HL-60 (cell line): ENCODE results near the gene AQP12B.

ENCODE experiments used
- CTCF ChIP-seq: IDR thresholded peaks from one replicate; pipeline ENCODE4 v1.5.1; 2011; ENCODE audit warnings: low read length, control low read depth, inconsistent platforms; ENCODE audit not compliant: insufficient read depth
- GABPA ChIP-seq: IDR thresholded peaks from 2 replicates; pipeline ENCODE4 v1.6.1; 2012; ENCODE audit warnings: low read depth
- POLR2AphosphoS5 ChIP-seq: IDR thresholded peaks from 2 replicates; pipeline ENCODE4 v1.6.1; 2012; ENCODE audit warnings: low read depth
- REST ChIP-seq: IDR thresholded peaks from 2 replicates; pipeline ENCODE4 v1.6.1; 2012; ENCODE audit warnings: low read depth; ENCODE audit not compliant: insufficient replicate concordance

DNA sequence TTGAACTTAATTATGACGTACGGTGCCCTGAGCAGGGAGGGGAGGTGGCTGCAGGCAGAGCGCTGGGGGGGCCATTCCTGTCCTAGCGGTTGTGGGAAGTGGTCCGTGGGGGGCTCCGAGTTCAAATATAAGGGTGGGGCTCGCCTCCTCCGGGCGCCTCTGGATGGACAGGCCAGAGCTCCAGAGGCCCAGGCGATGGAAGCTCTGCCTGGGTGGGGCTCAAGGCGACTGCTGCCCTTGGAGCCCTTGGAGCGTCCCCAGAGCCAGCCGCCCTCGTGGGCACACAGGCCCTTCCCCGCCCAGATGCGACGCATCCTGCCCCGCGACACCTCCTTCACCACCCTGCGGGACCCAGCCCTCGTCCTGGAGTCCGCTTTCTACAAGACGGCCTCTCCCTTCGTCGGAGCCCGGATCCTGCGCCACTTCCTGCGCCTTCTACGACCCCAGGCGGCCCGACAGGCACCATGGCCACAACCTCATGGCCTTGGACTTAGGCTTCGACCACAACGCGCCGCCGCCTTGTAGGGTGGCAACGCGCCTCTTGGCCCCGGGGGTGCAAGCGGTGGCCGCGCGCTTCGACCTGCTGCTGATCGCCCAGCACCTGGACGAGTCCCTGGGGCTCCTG lies 10.5 kb downstream of the AQP12B start:
- no peak for TF ChIP-seq CTCF
- no peak for TF ChIP-seq POLR2AphosphoS5
- no peak for TF ChIP-seq REST
- no peak for TF ChIP-seq GABPA
